ENCODE measurements around the gene HUWE1. TPM values are rescaled to one million over a fixed set of nuclear protein-coding genes. Genes with fewer than 3 reads are reported as not detected.

Gene HUWE1
- total and polyA plus RNA-seq, 2 of the 13 experiments (the other 11 are each of a cell fraction or from before 2014, with no cell fraction given) = 63.2 to 68.1 TPM

DNA sequence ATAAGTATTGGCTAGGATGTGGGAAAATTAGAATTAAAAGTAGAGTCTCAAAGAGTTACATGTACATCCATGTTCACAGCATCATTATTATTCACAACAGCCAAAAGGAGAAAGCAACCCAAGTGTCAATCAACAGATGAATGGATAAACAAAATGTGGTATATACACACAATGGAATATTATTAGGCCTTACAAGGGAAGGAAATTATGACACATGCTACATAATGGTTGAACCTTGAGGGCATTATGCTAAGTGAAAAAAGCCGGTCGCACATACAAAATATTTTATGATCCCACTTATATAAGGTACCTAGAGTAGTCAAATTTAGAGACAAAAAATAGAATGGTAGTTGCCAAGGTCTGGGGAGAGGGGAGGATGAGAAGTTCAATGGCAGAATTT is 80.1 kb downstream of the HUWE1 start (continued):
- TF ChIP-seq ZNF616 (CRISPR knock-in tag; IDR thresholded peaks at IDR 0.05; ENCODE audit: low read depth) = no peak
- TF ChIP-seq, protein P1, sequence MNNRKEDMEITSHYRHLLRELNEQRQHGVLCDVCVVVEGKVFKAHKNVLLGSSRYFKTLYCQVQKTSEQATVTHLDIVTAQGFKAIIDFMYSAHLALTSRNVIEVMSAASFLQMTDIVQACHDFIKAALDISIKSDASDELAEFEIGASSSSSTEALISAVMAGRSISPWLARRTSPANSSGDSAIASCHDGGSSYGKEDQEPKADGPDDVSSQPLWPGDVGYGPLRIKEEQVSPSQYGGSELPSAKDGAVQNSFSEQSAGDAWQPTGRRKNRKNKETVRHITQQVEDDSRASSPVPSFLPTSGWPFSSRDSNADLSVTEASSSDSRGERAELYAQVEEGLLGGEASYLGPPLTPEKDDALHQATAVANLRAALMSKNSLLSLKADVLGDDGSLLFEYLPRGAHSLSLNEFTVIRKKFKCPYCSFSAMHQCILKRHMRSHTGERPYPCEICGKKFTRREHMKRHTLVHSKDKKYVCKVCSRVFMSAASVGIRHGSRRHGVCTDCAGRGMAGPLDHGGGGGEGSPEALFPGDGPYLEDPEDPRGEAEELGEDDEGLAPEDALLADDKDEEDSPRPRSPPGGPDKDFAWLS (CRISPR knock-in tag; IDR thresholded peaks at IDR 0.05; ENCODE audit: borderline replicate concordance) = no peak
- TF ChIP-seq, protein P2, sequence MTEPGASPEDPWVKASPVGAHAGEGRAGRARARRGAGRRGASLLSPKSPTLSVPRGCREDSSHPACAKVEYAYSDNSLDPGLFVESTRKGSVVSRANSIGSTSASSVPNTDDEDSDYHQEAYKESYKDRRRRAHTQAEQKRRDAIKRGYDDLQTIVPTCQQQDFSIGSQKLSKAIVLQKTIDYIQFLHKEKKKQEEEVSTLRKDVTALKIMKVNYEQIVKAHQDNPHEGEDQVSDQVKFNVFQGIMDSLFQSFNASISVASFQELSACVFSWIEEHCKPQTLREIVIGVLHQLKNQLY (CRISPR knock-in tag; IDR thresholded peaks at IDR 0.05) = no peak

DNA sequence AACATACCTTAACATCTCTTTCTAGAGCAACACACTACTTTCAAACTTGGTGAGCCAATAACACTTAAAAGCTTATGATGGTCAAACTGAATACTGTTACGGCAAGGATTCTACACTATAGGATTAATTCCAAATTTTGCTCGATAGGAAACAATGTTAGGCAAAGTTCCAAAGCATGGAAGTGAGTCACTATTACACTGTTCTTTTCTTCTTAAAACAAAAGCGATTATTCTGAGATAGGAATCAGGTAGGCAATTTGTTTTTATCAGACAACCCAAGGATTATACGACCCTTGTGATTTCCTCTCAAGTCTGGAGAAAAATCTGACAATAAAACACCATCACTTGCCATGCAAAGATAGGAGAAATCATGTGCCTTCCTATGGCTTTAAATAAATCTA is 81.5 kb downstream of the HUWE1 start:
- Histone ChIP-seq H3K36me3 (replicated peaks in 1 of 2; ENCODE audit: control insufficient read depth in 1 of 2, insufficient read depth in 2 of 2, low read length in 2 of 2) (peaks cover 7 to 44% of the 10 kb centered on the region in 2 experiments), H3K9ac (ENCODE audit: insufficient read depth, low read depth, low read length) (no peak overlapping the region), H4K20me1 (ENCODE audit: insufficient read depth, low read length) (no peaks in the 10 kb centered on the region), H3K4me3 (replicated peaks in 1 of 3; ENCODE audit: insufficient read depth in 1 of 3, low read depth in 2 of 3, low read length in 3 of 3) (no peak overlapping the region), H3K4me2 (ENCODE audit: low read depth, low read length) (no peak overlapping the region), H3K9me3 (ENCODE audit: low read length) (no peaks in the 10 kb centered on the region), H2AFZ (ENCODE audit: low read length) (no peak overlapping the region), H3K27ac (ENCODE audit: extremely low read length, insufficient read depth, low read length) (no peak overlapping the region), H3K4me1 (ENCODE audit: insufficient read depth, low read length) (no peaks in the 10 kb centered on the region), H3K27me3 (ENCODE audit: control insufficient read depth in 1 of 2, insufficient read depth in 2 of 2, low read length in 2 of 2) (no peaks in the 10 kb centered on the region), H3K79me2 (ENCODE audit: insufficient read depth, low read length) (no peaks in the 10 kb centered on the region)
- in situ Hi-C loops (cut with HindIII; ENCODE audit: extremely low pct_ligation_motif_present, low pct_unique_long_range_greater_than_20kb) = no loop called here
- BruUV-seq (replicated peaks) = no TSS peak
- intact Hi-C loops (cut with micrococcal nuclease; ENCODE audit: unreplicated experiment) = no loop called here
- ChIA-PET CTCF (ENCODE audit: low intra/inter-chr PET ratio, low total read pairs) (no interaction called here), POLR2A (no interaction called here)
- no peak for ATAC-seq
- WGBS (ENCODE audit: low lambda C conversion rate) = 100% methylated on average over 4 of the region's 4 CpGs
- no peak for DNase-seq (ENCODE audit: low spot score)
- FAIRE-seq = no peak
- TF ChIP-seq YEATS2 (CRISPR knock-in tag; IDR thresholded peaks at IDR 0.05; ENCODE audit: borderline replicate concordance) (no peak), KLF9 (CRISPR knock-in tag; IDR thresholded peaks at IDR 0.05; ENCODE audit: low read depth) (no peak), ZNF530 (CRISPR knock-in tag; IDR thresholded peaks at IDR 0.05; ENCODE audit: low read depth) (no peak), KDM3A (CRISPR knock-in tag; IDR thresholded peaks at IDR 0.05; ENCODE audit: low read depth) (no peak), ATAD3A (CRISPR knock-in tag; IDR thresholded peaks at IDR 0.05) (no peak), KDM1A (CRISPR knock-in tag; IDR thresholded peaks at IDR 0.05) (no peak), SP2 (CRISPR knock-in tag; IDR thresholded peaks at IDR 0.05) (no peak), ZNF138 (CRISPR knock-in tag; IDR thresholded peaks at IDR 0.05; ENCODE audit: low read depth) (no peak), EED (CRISPR knock-in tag; IDR thresholded peaks at IDR 0.05) (no peak), ETV6 (CRISPR knock-in tag; conservative IDR thresholded peaks at IDR 0.05) (no peak), MED1 (CRISPR knock-in tag; IDR thresholded peaks at IDR 0.05) (no peak), ZNF850 (CRISPR knock-in tag; conservative IDR thresholded peaks at IDR 0.05) (no peak)
- TF ChIP-seq, protein P3, sequence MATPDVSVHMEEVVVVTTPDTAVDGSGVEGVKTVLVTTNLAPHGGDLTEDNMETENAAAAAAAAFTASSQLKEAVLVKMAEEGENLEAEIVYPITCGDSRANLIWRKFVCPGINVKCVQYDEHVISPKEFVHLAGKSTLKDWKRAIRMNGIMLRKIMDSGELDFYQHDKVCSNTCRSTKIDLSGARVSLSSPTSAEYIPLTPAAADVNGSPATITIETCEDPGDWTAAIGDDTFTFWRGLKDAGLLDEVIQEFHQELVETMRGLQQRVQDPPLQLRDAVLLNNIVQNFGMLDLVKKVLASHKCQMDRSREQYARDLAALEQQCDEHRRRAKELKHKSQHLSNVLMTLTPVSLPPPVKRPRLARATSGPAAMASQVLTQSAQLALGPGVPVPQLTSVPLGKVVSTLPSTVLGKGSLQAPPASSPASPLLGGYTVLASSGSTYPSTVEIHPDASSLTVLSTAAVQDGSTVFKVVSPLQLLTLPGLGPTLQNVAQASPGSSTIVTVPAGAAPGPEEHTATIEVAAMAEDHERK (CRISPR knock-in tag; IDR thresholded peaks at IDR 0.05; ENCODE audit: low read depth) = no peak
- TF ChIP-seq, protein P4, sequence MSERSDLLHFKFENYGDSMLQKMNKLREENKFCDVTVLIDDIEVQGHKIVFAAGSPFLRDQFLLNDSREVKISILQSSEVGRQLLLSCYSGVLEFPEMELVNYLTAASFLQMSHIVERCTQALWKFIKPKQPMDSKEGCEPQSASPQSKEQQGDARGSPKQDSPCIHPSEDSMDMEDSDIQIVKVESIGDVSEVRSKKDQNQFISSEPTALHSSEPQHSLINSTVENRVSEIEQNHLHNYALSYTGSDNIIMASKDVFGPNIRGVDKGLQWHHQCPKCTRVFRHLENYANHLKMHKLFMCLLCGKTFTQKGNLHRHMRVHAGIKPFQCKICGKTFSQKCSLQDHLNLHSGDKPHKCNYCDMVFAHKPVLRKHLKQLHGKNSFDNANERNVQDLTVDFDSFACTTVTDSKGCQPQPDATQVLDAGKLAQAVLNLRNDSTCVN (CRISPR knock-in tag; IDR thresholded peaks at IDR 0.05; ENCODE audit: borderline replicate concordance) = no peak
- TF ChIP-seq, protein P5, sequence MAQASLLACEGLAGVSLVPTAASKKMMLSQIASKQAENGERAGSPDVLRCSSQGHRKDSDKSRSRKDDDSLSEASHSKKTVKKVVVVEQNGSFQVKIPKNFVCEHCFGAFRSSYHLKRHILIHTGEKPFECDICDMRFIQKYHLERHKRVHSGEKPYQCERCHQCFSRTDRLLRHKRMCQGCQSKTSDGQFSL (CRISPR knock-in tag; IDR thresholded peaks at IDR 0.05) = no peak
- TF ChIP-seq, protein P6, sequence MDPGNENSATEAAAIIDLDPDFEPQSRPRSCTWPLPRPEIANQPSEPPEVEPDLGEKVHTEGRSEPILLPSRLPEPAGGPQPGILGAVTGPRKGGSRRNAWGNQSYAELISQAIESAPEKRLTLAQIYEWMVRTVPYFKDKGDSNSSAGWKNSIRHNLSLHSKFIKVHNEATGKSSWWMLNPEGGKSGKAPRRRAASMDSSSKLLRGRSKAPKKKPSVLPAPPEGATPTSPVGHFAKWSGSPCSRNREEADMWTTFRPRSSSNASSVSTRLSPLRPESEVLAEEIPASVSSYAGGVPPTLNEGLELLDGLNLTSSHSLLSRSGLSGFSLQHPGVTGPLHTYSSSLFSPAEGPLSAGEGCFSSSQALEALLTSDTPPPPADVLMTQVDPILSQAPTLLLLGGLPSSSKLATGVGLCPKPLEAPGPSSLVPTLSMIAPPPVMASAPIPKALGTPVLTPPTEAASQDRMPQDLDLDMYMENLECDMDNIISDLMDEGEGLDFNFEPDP (CRISPR knock-in tag; conservative IDR thresholded peaks at IDR 0.05) = no peak
